SK-N-SH (cell line): Measurements from ENCODE around the gene TMPRSS13. TPM values are rescaled to one million over a fixed set of nuclear protein-coding genes. Genes with fewer than 3 reads are reported as not detected.

Source experiments
- CTCF ChIA-PET: fragments of 300-600, 350-600 bp; formaldehyde crosslinking; extraction: SDS; loops from one replicate; lab custom pipeline; 2021; lab: Yijun Ruan, JAX
- POLR2A ChIA-PET: fragments of 350-600 bp; sonication (Branson Sonifier 250); formaldehyde crosslinking; extraction: SDS; loops from one replicate; lab custom pipeline; 2020; ENCODE audit warnings: antibody characterized with exemption, inconsistent platforms; lab: Yijun Ruan, JAX
- DNase-seq: peaks from one replicate; pipeline ENCODE4 v3.0.0; 2012
- H2AFZ ChIP-seq: fragments of 200-600 bp; sonication (generic); 2 replicates; pipeline ENCODE4 v1.8.1; 2016; ENCODE audit warnings: antibody characterized with exemption, mild to moderate bottlenecking, low read depth
- H3F3A ChIP-seq: fragments of 200-600 bp; sonication (generic); replicated peaks from 2 replicates; pipeline ENCODE3; 2016; ENCODE audit warnings: antibody characterized with exemption, mild to moderate bottlenecking; ENCODE audit not compliant: insufficient read depth
- H3K27ac ChIP-seq, 2 experiments: fragments of 200-500 bp in 1 of 2; fragments of 200-600 bp in 1 of 2; sonication (Bioruptor generic) in 1 of 2; sonication (generic), shearing (Covaris generic) in 1 of 2; 2 replicates each; pipeline versions ENCODE4 v1.5.1 to v1.6.1; 2014 to 2016; ENCODE audit warnings: low read depth in 2 of 2, inconsistent platforms in 1 of 2, low read length in 1 of 2, mild to moderate bottlenecking in 1 of 2, mixed read lengths in 1 of 2
- H3K27me3 ChIP-seq: fragments of 200-600 bp; sonication (generic), shearing (Covaris generic); 2 replicates; pipeline ENCODE4 v1.6.1; 2016; ENCODE audit warnings: mixed run types; ENCODE audit not compliant: insufficient read depth
- H3K36me3 ChIP-seq, 2 experiments: fragments of 200-500 bp in 1 of 2; fragments of 200-600 bp in 1 of 2; sonication (Bioruptor generic) in 1 of 2; sonication (generic) in 1 of 2; replicated peaks in 1 of 2; 2 replicates each; pipeline versions ENCODE3 to v1.5.1; 2014 to 2016; ENCODE audit warnings: low read length in 1 of 2, mild to moderate bottlenecking in 1 of 2; ENCODE audit not compliant: insufficient read depth in 2 of 2, control insufficient read depth in 1 of 2
- H3K4me1 ChIP-seq, 2 experiments: fragments of 200-500 bp in 1 of 2; fragments of 200-600 bp in 1 of 2; sonication (Bioruptor generic) in 1 of 2; sonication (generic), shearing (Covaris generic) in 1 of 2; 2 replicates each; pipeline versions ENCODE4 v1.5.1 to v1.6.1; 2014 to 2016; ENCODE audit warnings: low read depth in 1 of 2, low read length in 1 of 2, mixed run types in 1 of 2; ENCODE audit not compliant: insufficient read depth in 2 of 2, control insufficient read depth in 1 of 2
- H3K4me2 ChIP-seq: fragments of 200-600 bp; sonication (generic), shearing (Covaris generic); 2 replicates; pipeline ENCODE4 v1.6.1; 2017; ENCODE audit warnings: mixed run types
- H3K4me3 ChIP-seq, 2 experiments: fragments of 200-500 bp in 1 of 2; fragments of 200-600 bp in 1 of 2; sonication (Bioruptor generic) in 1 of 2; sonication (generic), shearing (Covaris generic) in 1 of 2; 2 replicates each; pipeline versions ENCODE4 v1.5.1 to v1.8.1; 2014 to 2016; ENCODE audit warnings: low read depth in 2 of 2, inconsistent platforms in 1 of 2, low read length in 1 of 2, mild to moderate bottlenecking in 1 of 2, mixed read lengths in 1 of 2, moderate library complexity in 1 of 2
- H3K79me2 ChIP-seq: fragments of 200-600 bp; sonication (generic); 2 replicates; pipeline ENCODE4 v1.8.1; 2017; ENCODE audit warnings: mild to moderate bottlenecking; ENCODE audit not compliant: insufficient read depth
- H3K9ac ChIP-seq: fragments of 200-600 bp; sonication (generic); 2 replicates; pipeline ENCODE4 v1.6.1; 2017; ENCODE audit warnings: mixed run types
- H3K9me2 ChIP-seq: fragments of 200-600 bp; sonication (generic); 2 replicates; pipeline ENCODE4 v1.6.1; 2017; ENCODE audit warnings: mixed run types
- H3K9me3 ChIP-seq: fragments of 200-600 bp; sonication (generic); 2 replicates; pipeline ENCODE4 v1.6.1; 2017; ENCODE audit warnings: mixed run types, mild to moderate bottlenecking, moderate library complexity
- H4K20me1 ChIP-seq: fragments of 200-600 bp; sonication (generic); 2 replicates; pipeline ENCODE4 v1.6.1; 2017; ENCODE audit warnings: mild to moderate bottlenecking, mixed run types; ENCODE audit not compliant: insufficient read depth
- EP300 ChIP-seq, 2 experiments: IDR thresholded peaks; 2 replicates each; pipeline versions ENCODE4 v1.4.0 to v1.6.1; 2012; ENCODE audit warnings: borderline replicate concordance in 1 of 2, low read depth in 1 of 2, low read length in 1 of 2
- EZH2phosphoT487 ChIP-seq: fragments of 200-600 bp; sonication (generic); IDR thresholded peaks from 2 replicates; pipeline ENCODE4 v1.6.1; 2017; ENCODE audit warnings: low read depth, mixed run types, mild to moderate bottlenecking, antibody characterized with exemption, moderate library complexity, borderline replicate concordance
- FOSL2 ChIP-seq: IDR thresholded peaks from 2 replicates; pipeline ENCODE4 v1.4.0; 2012; ENCODE audit warnings: low read depth, mild to moderate bottlenecking, moderate library complexity, borderline replicate concordance
- FOXJ3 ChIP-seq: sonication (generic); formaldehyde crosslinking; IDR thresholded peaks from 2 replicates; pipeline ENCODE4 v1.5.1; 2020; ENCODE audit warnings: mild to moderate bottlenecking, missing genetic modification reagents
- JUND ChIP-seq: IDR thresholded peaks from 2 replicates; pipeline ENCODE4 v1.4.0; 2012
- MXI1 ChIP-seq: IDR thresholded peaks from 2 replicates; pipeline ENCODE4 v1.6.1; 2012; ENCODE audit warnings: mild to moderate bottlenecking, low read depth, low read length, improper control_type of control experiment
- POLR2AphosphoS5 ChIP-seq: IDR thresholded peaks from 2 replicates; pipeline ENCODE4 v1.6.1; 2012; ENCODE audit warnings: low read depth, low read length
- RAD21 ChIP-seq: IDR thresholded peaks from 2 replicates; pipeline ENCODE4 v1.6.1; 2012; ENCODE audit warnings: mild to moderate bottlenecking, low read length
- RCOR1 ChIP-seq: fragments of 150-350 bp; IDR thresholded peaks from 2 replicates; pipeline ENCODE4 v1.6.1; 2017; ENCODE audit warnings: antibody characterized with exemption, low read length
- RFX5 ChIP-seq: IDR thresholded peaks from 2 replicates; pipeline ENCODE4 v1.6.1; 2012; ENCODE audit warnings: mild to moderate bottlenecking, improper control_type of control experiment, low read length
- SIN3A ChIP-seq: IDR thresholded peaks from 2 replicates; pipeline ENCODE4 v1.6.1; 2012; ENCODE audit warnings: low read depth, mild to moderate bottlenecking, low read length, moderate library complexity, borderline replicate concordance
- WGBS: methylation state at CpG from one replicate; pipeline ENCODE4 v1.1.6; 2017; ENCODE audit warnings: low lambda C conversion rate; 5-methylcytosine and 5-hydroxymethylcytosine counted together
- polyA plus RNA-seq, 3 experiments: library from polyadenylated mRNA; depleted of rRNA; stranded (reverse); fragments of >200 nt; gene quantifications; 2 replicates each; pipeline ENCODE4 v1.2.3, GENCODE V29; 2012
- TF ChIP-seq, protein P1 (sequence below): IDR thresholded peaks from 2 replicates; pipeline ENCODE4 v1.4.0; 2012; ENCODE audit warnings: low read depth
- TF ChIP-seq, protein P2 (sequence below): fragments of 150-350 bp; IDR thresholded peaks from 2 replicates; pipeline ENCODE4 v1.6.1; 2017; ENCODE audit warnings: antibody characterized with exemption, low read length, low read depth, borderline replicate concordance
- TF ChIP-seq, protein P3 (sequence below): fragments of 150-350 bp; IDR thresholded peaks from 2 replicates; pipeline ENCODE4 v1.6.1; 2016; ENCODE audit warnings: mild to moderate bottlenecking, low read depth, low read length
- TF ChIP-seq, protein P4 (sequence below): IDR thresholded peaks from 2 replicates; pipeline ENCODE4 v1.4.0; 2012; ENCODE audit warnings: low read depth, borderline replicate concordance

TMPRSS13 gene
- polyA plus RNA-seq, 1 of the 3 experiments (the other 2 are of a cell fraction): not detected

DNA sequence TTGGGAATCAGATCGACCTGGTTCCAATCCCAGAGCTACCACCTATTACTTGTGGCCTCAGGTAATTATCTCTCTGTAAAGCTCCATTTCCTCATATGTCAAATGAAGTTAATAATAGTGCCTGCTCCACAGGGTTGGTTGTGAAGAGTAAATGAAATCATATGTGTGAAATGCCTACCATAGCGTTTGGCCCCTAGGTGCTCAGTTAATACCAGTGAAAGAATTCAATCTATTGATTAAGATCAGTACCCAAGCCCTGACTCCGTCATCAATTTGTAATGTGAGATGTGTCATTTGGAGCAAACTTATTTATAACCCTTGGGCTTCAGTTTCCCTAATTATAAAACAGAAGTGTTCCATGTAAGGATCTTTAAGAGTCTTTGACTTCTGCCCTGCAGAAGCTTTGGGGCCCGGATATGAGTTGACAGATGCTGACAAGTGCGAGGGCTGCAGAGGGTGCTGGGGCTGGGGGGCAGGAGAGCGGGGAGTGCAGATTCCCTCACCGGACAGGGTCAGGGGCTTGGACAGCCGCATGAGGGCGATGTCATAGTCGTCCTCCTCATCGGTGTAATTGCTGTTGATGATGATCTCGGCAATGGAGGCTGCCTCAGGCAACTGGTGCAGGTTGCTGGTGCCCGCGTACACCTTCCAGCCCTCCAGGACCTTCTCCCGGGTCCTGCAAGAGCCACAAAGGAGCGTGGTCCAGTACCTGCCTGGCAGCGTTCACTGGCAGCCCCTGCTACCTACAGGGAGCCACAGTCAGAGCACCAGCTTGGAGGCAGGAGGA is 20.9 kb downstream of the TMPRSS13 start:
- no peaks in the 10 kb centered on the region for H3K79me2 ChIP-seq
- H3K4me3 ChIP-seq: no peak overlapping the region
- TF ChIP-seq, protein P1, sequence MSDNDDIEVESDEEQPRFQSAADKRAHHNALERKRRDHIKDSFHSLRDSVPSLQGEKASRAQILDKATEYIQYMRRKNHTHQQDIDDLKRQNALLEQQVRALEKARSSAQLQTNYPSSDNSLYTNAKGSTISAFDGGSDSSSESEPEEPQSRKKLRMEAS: no peak
- TF ChIP-seq EZH2phosphoT487: no peak
- TF ChIP-seq FOXJ3 (CRISPR knock-in tag): no peak
- TF ChIP-seq RFX5: no peak
- no peak for TF ChIP-seq POLR2AphosphoS5
- TF ChIP-seq, protein P2, sequence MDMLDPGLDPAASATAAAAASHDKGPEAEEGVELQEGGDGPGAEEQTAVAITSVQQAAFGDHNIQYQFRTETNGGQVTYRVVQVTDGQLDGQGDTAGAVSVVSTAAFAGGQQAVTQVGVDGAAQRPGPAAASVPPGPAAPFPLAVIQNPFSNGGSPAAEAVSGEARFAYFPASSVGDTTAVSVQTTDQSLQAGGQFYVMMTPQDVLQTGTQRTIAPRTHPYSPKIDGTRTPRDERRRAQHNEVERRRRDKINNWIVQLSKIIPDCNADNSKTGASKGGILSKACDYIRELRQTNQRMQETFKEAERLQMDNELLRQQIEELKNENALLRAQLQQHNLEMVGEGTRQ: no peak
- TF ChIP-seq JUND: no peak
- TF ChIP-seq RCOR1: no peak
- TF ChIP-seq, protein P3, sequence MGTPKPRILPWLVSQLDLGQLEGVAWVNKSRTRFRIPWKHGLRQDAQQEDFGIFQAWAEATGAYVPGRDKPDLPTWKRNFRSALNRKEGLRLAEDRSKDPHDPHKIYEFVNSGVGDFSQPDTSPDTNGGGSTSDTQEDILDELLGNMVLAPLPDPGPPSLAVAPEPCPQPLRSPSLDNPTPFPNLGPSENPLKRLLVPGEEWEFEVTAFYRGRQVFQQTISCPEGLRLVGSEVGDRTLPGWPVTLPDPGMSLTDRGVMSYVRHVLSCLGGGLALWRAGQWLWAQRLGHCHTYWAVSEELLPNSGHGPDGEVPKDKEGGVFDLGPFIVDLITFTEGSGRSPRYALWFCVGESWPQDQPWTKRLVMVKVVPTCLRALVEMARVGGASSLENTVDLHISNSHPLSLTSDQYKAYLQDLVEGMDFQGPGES: no peak
- no peak for TF ChIP-seq EP300 (IDR thresholded peaks at IDR 0.05; ENCODE audit: borderline replicate concordance in 1 of 2, low read depth in 1 of 2, low read length in 1 of 2)
- TF ChIP-seq, protein P4, sequence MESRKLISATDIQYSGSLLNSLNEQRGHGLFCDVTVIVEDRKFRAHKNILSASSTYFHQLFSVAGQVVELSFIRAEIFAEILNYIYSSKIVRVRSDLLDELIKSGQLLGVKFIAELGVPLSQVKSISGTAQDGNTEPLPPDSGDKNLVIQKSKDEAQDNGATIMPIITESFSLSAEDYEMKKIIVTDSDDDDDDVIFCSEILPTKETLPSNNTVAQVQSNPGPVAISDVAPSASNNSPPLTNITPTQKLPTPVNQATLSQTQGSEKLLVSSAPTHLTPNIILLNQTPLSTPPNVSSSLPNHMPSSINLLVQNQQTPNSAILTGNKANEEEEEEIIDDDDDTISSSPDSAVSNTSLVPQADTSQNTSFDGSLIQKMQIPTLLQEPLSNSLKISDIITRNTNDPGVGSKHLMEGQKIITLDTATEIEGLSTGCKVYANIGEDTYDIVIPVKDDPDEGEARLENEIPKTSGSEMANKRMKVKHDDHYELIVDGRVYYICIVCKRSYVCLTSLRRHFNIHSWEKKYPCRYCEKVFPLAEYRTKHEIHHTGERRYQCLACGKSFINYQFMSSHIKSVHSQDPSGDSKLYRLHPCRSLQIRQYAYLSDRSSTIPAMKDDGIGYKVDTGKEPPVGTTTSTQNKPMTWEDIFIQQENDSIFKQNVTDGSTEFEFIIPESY: no peak
- TF ChIP-seq MXI1: no peak
- no peak for TF ChIP-seq RAD21
- TF ChIP-seq SIN3A: no peak
- TF ChIP-seq FOSL2: no peak
- peaks cover 6% of the 10 kb centered on the region; the same call in 1 of the 2 replicates for H3K27me3 ChIP-seq
- H4K20me1 ChIP-seq: no peaks in the 10 kb centered on the region
- WGBS: 61% methylated on average over 12 of the region's 17 CpGs
- H3K27ac ChIP-seq: no peak overlapping the region
- no peaks in the 10 kb centered on the region for H3K9me2 ChIP-seq
- peak; percentile 45 for DNase-seq
- H3K4me2 ChIP-seq: no peak overlapping the region
- no peaks in the 10 kb centered on the region for H3K9me3 ChIP-seq
- H2AFZ ChIP-seq: no peak overlapping the region
- ChIA-PET CTCF (interaction anchor here (0.7 to 6.1 kb wide), 12 partner anchors 8 to 263 kb away, joined by 3 to 36 read pairs (median 4); no protein-coding TSS in a partner anchor), POLR2A (no interaction called here)
- H3F3A ChIP-seq: no peaks in the 10 kb centered on the region
- no peaks in the 10 kb centered on the region for H3K36me3 ChIP-seq
- peaks cover 5 to 24% of the 10 kb centered on the region in 2 experiments; a peak in 2 of 4 replicates for H3K4me1 ChIP-seq
- no peak overlapping the region for H3K9ac ChIP-seq
